Smooth muscle cell (in vitro differentiated cells): Measurements from ENCODE around the gene MBTPS1. TPM values are rescaled to one million over a fixed set of nuclear protein-coding genes. Genes with fewer than 3 reads are reported as not detected.

Experiments
- DNase-seq: peaks from one replicate; lab custom pipeline; 2025; ENCODE audit not compliant: unreplicated experiment; lab: John Stamatoyannopoulos, UW
- H2AFZ ChIP-seq: fragments of 200-600 bp; sonication (generic); 2 replicates; pipeline ENCODE4 v1.6.0; 2016; ENCODE audit warnings: antibody characterized with exemption, low read depth, mild to moderate bottlenecking
- H3F3A ChIP-seq: fragments of 200-600 bp; sonication (generic); 2 replicates; pipeline ENCODE4 v1.6.0; 2017; ENCODE audit warnings: antibody characterized with exemption, low read depth
- H3K27ac ChIP-seq: fragments of 200-600 bp; sonication (generic); 2 replicates; pipeline ENCODE4 v1.5.1; 2016; ENCODE audit warnings: low read depth, mild to moderate bottlenecking
- H3K27me3 ChIP-seq: fragments of 200-600 bp; sonication (generic); 2 replicates; pipeline ENCODE4 v1.6.1; 2016; ENCODE audit warnings: low read depth, mild to moderate bottlenecking
- H3K36me3 ChIP-seq: fragments of 200-600 bp; sonication (generic); 2 replicates; pipeline ENCODE4 v1.5.1; 2016; ENCODE audit warnings: low read depth
- H3K4me1 ChIP-seq: fragments of 200-600 bp; sonication (generic); 2 replicates; pipeline ENCODE4 v1.5.1; 2016; ENCODE audit warnings: low read depth
- H3K4me2 ChIP-seq: fragments of 200-600 bp; sonication (generic); 2 replicates; pipeline ENCODE4 v1.6.0; 2016; ENCODE audit warnings: mild to moderate bottlenecking
- H3K4me3 ChIP-seq: fragments of 200-600 bp; sonication (generic); 2 replicates; pipeline ENCODE4 v1.5.1; 2016; ENCODE audit warnings: mild to moderate bottlenecking
- H3K79me2 ChIP-seq: fragments of 200-600 bp; sonication (generic); 2 replicates; pipeline ENCODE4 v1.6.0; 2016; ENCODE audit warnings: low read depth, mild to moderate bottlenecking
- H3K9ac ChIP-seq: fragments of 200-600 bp; sonication (generic); 2 replicates; pipeline ENCODE4 v1.6.0; 2016; ENCODE audit warnings: low read depth
- H3K9me3 ChIP-seq: fragments of 200-600 bp; sonication (generic); replicated peaks from 2 replicates; pipeline ENCODE4 v1.5.1; 2016; ENCODE audit warnings: low read depth
- H4K20me1 ChIP-seq: fragments of 200-600 bp; sonication (generic); 2 replicates; pipeline ENCODE4 v1.6.0; 2016; ENCODE audit warnings: low read depth
- WGBS: methylation state at CpG from one replicate; pipeline ENCODE4 v1.1.7; 2016; ENCODE audit warnings: low lambda C conversion rate; 5-methylcytosine and 5-hydroxymethylcytosine counted together
- polyA plus RNA-seq: library from polyadenylated mRNA; unstranded; fragments of >200 nt; fragmentation: Nextera tagmentation; extraction: Ambion mirVana; gene quantifications from 2 replicates; pipeline ENCODE4 v1.2.1, GENCODE V29; 2016
- total RNA-seq: library from RNA; depleted of rRNA; stranded (reverse); fragments of >200 nt; gene quantifications from 2 replicates; pipeline ENCODE4 v1.2.3, GENCODE V29; 2014
- TF ChIP-seq, protein P1 (sequence below): fragments of 200-600 bp; sonication (generic); IDR thresholded peaks from 2 replicates; pipeline ENCODE4 v1.5.1; 2017; ENCODE audit warnings: borderline replicate concordance, mild to moderate bottlenecking, antibody characterized with exemption; ENCODE audit not compliant: insufficient read depth, poor library complexity, severe bottlenecking

MBTPS1 gene
- total and polyA plus RNA-seq, 2 experiments from 2014 or later, result 51.9 to 68.9 TPM

DNA sequence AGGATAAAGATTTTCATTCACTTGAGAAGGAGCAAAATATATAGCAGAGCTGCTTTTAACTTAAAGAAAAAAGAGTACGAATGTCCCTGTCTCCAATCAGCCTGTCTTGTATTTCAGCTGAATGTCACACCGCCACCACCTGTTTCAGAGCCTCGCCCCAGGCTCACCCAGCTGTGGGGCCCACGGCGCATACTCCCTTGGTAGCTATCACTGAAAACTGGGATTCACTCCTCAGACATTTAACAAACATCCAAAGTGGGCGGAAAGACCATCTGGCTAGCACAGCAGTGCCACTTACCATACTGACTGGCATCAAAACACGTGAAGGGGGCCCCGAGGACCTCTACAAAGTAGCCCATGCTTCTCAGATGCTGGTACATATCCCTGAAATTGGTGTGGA, 48.7 kb downstream of the MBTPS1 start:
- H3K27ac ChIP-seq, result no peak overlapping the region
- H3K9ac ChIP-seq, result no peak overlapping the region
- no peaks in the 10 kb centered on the region for H3K9me3 ChIP-seq
- no peak for DNase-seq
- H3K4me2 ChIP-seq, result no peak overlapping the region
- no peak overlapping the region for H2AFZ ChIP-seq
- H3F3A ChIP-seq, result no peaks in the 10 kb centered on the region
- no peaks in the 10 kb centered on the region for H3K79me2 ChIP-seq
- H4K20me1 ChIP-seq, result no peaks in the 10 kb centered on the region
- peaks cover 12% of the 10 kb centered on the region for H3K36me3 ChIP-seq
- TF ChIP-seq, protein P1, sequence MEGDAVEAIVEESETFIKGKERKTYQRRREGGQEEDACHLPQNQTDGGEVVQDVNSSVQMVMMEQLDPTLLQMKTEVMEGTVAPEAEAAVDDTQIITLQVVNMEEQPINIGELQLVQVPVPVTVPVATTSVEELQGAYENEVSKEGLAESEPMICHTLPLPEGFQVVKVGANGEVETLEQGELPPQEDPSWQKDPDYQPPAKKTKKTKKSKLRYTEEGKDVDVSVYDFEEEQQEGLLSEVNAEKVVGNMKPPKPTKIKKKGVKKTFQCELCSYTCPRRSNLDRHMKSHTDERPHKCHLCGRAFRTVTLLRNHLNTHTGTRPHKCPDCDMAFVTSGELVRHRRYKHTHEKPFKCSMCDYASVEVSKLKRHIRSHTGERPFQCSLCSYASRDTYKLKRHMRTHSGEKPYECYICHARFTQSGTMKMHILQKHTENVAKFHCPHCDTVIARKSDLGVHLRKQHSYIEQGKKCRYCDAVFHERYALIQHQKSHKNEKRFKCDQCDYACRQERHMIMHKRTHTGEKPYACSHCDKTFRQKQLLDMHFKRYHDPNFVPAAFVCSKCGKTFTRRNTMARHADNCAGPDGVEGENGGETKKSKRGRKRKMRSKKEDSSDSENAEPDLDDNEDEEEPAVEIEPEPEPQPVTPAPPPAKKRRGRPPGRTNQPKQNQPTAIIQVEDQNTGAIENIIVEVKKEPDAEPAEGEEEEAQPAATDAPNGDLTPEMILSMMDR, result no peak
- no peaks in the 10 kb centered on the region for H3K27me3 ChIP-seq
- H3K4me1 ChIP-seq, result no peaks in the 10 kb centered on the region
- no peak overlapping the region for H3K4me3 ChIP-seq
- 97% methylated on average over 8 of the region's 8 CpGs for WGBS

DNA sequence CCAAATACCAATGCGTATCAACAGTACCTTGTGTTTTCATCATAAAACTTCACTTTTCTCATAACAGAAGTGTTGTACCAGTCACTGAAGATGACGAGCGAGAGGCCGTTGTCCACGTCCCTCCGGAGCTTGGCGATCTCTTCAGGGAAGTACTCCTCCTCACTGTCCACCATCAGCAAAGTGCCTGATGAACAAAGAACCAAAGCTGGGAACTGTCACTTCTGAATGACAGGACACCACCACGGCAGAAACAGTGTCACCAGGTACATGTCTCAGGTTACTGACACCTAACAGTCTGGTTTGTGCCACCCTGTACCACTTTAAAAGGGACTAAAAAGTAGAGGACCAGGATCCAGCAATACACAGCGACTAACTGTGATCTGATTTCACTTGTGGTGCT, 49.1 kb downstream of the MBTPS1 start:
- WGBS, result 95% methylated on average over 9 of the region's 9 CpGs
- no peak for DNase-seq
- H3K36me3 ChIP-seq, result peaks cover 12% of the 10 kb centered on the region
- no peak overlapping the region for H3K4me2 ChIP-seq
- no peak overlapping the region for H3K4me3 ChIP-seq
- H4K20me1 ChIP-seq, result no peaks in the 10 kb centered on the region
- peaks cover under 1% of the 10 kb centered on the region for H3K4me1 ChIP-seq
- no peaks in the 10 kb centered on the region for H3F3A ChIP-seq
- no peak overlapping the region for H3K27ac ChIP-seq
- H2AFZ ChIP-seq, result no peak overlapping the region
- no peaks in the 10 kb centered on the region for H3K79me2 ChIP-seq
- no peaks in the 10 kb centered on the region for H3K27me3 ChIP-seq
- no peaks in the 10 kb centered on the region for H3K9me3 ChIP-seq
- TF ChIP-seq, protein P1, result no peak
- H3K9ac ChIP-seq, result no peak overlapping the region

DNA sequence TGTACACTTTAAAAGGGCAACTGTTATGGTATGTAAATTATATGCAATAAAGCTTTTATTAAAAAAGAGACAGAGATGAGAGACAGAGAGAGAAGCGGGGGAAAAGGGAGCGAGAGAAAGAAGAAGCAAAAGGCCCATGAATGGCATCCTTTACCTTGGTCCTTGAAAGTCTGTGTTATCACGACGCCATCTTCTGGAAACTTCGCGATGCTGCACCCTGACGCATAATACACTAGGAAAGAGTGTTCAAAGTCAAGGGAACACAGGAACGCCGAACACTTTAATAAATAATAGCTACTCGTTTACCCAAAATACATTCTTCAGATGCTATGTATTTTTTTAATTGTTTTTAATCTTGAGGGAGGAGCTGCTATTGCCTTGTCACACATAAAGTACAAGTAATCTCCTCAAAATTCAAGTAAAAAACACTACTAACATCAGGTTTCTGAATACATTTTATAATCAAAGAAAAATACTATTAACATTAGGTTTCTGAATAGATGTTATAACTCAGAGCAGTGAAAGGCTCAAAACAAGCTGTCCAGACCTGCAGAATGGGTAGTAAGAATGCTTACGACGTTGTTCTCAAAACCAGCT, 51.1 kb downstream of the MBTPS1 start:
- no peak overlapping the region for H3K4me3 ChIP-seq
- no peaks in the 10 kb centered on the region for H3K27me3 ChIP-seq
- H4K20me1 ChIP-seq, result no peaks in the 10 kb centered on the region
- H2AFZ ChIP-seq, result no peak overlapping the region
- no peak for DNase-seq
- no peak overlapping the region for H3K9ac ChIP-seq
- H3K27ac ChIP-seq, result no peak overlapping the region
- peaks cover 4% of the 10 kb centered on the region for H3K4me1 ChIP-seq
- TF ChIP-seq, protein P1, result peak; percentile 74
- H3K9me3 ChIP-seq, result no peaks in the 10 kb centered on the region
- H3K79me2 ChIP-seq, result no peaks in the 10 kb centered on the region
- H3K36me3 ChIP-seq, result peaks cover 12% of the 10 kb centered on the region
- H3K4me2 ChIP-seq, result no peak overlapping the region
- WGBS, result 48% methylated on average over 12 of the region's 12 CpGs
- H3F3A ChIP-seq, result no peaks in the 10 kb centered on the region

DNA sequence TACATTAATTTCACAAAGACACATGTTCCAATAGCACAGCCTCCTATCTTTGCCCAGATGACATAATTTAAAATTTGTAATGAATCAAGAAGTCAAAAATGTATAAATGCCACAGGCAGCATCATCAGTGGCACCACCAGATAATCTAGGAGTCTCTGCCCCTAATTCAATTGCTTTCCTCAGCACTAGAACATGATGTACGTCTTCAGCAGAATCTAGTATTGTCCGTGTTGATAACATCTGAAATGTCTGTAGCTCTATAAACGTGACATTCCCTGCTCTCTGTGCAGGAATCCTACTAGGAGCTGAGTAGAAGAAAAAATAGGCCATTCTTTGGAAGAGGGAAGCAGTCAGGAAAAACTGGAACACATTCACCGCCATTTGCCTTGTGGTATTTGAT, 52.8 kb downstream of the MBTPS1 start:
- H3K4me1 ChIP-seq, result peaks cover 4% of the 10 kb centered on the region
- no peak overlapping the region for H2AFZ ChIP-seq
- DNase-seq, result no peak
- no peaks in the 10 kb centered on the region for H3K79me2 ChIP-seq
- TF ChIP-seq, protein P1, result no peak
- H3K4me3 ChIP-seq, result no peak overlapping the region
- no peak overlapping the region for H3K4me2 ChIP-seq
- no peaks in the 10 kb centered on the region for H3F3A ChIP-seq
- no peaks in the 10 kb centered on the region for H3K27me3 ChIP-seq
- 95% methylated on average over 4 of the region's 4 CpGs for WGBS
- no peaks in the 10 kb centered on the region for H3K9me3 ChIP-seq
- no peak overlapping the region for H3K9ac ChIP-seq
- peaks cover 12% of the 10 kb centered on the region for H3K36me3 ChIP-seq
- no peak overlapping the region for H3K27ac ChIP-seq
- H4K20me1 ChIP-seq, result no peaks in the 10 kb centered on the region
